Measurements from ENCODE around the gene FXYD7. TPM values are rescaled to one million over a fixed set of nuclear protein-coding genes. Genes with fewer than 3 reads are reported as not detected.
"Not testable (repeated sequence)": the region's sequence is repeated elsewhere in the genome, so short reads cannot be mapped to it uniquely, and the experiment has no call there.

The FXYD7 gene
- polyA plus RNA-seq, 1 donor (not counting 4 experiments of a cell fraction or from before 2014, with no cell fraction given), result not detected

DNA sequence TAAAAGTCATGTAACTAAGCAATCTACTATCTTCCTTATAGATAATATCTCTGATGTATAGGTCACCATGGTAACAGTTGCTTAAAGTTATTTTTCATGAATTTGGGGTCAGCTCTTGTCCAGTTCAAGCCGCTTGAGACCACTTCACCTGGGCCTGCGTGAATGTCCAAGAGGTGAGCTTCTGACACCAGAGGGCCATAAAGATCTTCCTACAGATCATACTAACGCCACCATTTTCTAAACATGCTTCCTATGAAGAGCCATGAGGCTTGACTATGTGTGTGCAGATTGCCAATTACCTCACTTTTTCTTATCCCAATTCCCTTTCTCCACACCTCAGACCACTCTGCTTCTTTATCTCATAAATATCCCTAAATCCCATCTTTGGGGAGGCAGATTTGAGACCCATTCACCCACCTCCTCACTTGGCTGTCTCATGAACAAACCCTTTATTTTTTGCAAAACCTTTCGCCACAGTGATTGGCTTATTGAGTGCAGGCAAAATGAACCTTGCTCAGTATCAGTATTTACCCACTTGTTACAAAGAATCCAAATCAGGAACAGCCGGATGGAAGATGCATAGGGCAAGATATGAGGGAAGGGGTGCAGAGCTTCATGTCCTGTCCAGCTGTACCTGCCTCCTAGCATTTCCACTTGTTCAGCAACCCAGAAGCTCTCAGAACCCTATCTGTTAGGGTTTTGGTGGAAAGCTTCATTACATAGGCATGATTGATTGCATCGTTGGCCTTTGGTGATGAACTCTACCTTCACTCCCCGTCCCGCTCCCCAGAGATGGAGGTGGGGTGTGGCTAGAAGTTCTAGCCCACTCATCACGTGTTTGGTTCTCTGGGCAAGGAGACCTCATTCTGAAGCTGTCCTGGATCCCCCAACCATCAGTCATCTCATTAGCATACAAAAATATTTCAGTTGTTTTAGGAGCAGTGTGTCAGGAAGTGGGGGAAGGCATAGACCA lies 51.2 kb downstream of the FXYD7 start:
- Histone ChIP-seq H3K9me3 (ENCODE audit: control insufficient read depth, low read depth, low read length) (no peaks in the 10 kb centered on the region), H4K20me1 (ENCODE audit: control insufficient read depth, extremely low read depth, insufficient read depth, low read length) (no peaks in the 10 kb centered on the region), H3K36me3 (ENCODE audit: control insufficient read depth in 2 of 2, extremely low read depth in 1 of 2, insufficient read depth in 2 of 2, low read length in 2 of 2) (no peaks in the 10 kb centered on the region), H3K27ac (ENCODE audit: control insufficient read depth, insufficient read depth, low read length) (no peak overlapping the region), H2AFZ (ENCODE audit: control insufficient read depth, low read length) (no peak overlapping the region), H3K9ac (ENCODE audit: control insufficient read depth, extremely low read depth, insufficient read depth, low read length) (no peak overlapping the region), H3K4me2 (ENCODE audit: control insufficient read depth, extremely low read depth, insufficient read depth, low read depth, low read length) (no peak overlapping the region), H3K27me3 (ENCODE audit: control insufficient read depth, extremely low read depth, insufficient read depth, low read length) (no peaks in the 10 kb centered on the region), H3K9me1 (ENCODE audit: control insufficient read depth, extremely low read depth, insufficient read depth, low read length) (no peaks in the 10 kb centered on the region), H3K4me1 (ENCODE audit: control insufficient read depth, extremely low read depth, insufficient read depth, low read length) (no peaks in the 10 kb centered on the region), H3K79me2 (ENCODE audit: control insufficient read depth, insufficient read depth, low read length) (no peaks in the 10 kb centered on the region), H3K4me3 (ENCODE audit: control insufficient read depth in 2 of 3, extremely low read depth in 1 of 3, insufficient read depth in 2 of 3, low read depth in 1 of 3, low read length in 3 of 3) (no peak overlapping the region)
- DNase-seq (ENCODE audit: low read depth, low spot score), result no peak
- dilution Hi-C loops (cut with MboI; ENCODE audit: extremely low pct_ligation_motif_present, low sequenced_read_pairs), result no loop called here
- TF ChIP-seq EZH2 (IDR thresholded peaks at IDR 0.05; ENCODE audit: low read length) (no peak), CTCF (optimal IDR thresholded peaks at IDR 0.05 in 1 of 3, IDR thresholded peaks at IDR 0.05 in 1 of 3, conservative IDR thresholded peaks at IDR 0.05 in 1 of 3; ENCODE audit: extremely low read depth in 1 of 3, insufficient read depth in 2 of 3, low read length in 3 of 3) (no peak)
- FAIRE-seq, result no peak

DNA sequence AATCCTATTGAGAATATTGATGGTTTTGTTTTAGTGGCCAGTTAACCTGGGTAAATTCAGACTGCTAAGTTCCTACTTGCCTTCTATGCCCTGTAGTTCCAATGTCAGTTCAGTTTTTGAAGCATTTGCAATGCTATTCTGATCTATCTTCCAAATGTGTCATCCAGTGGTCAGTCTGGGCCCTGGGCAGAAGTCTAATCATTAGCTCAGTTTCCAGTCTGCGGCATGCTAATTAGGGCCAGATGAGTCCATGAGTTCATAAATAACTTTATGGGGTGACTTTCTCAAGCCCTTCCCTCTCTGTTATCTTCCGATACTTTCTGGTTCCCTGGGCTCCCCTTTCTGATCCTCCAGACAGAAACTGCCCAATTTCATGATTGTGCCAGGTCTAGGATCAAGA lies 52.8 kb downstream of the FXYD7 start:
- FAIRE-seq, result no peak
- no peak overlapping the region for H2AFZ ChIP-seq (ENCODE audit: control insufficient read depth, low read length)
- H3K27me3 ChIP-seq (ENCODE audit: control insufficient read depth, extremely low read depth, insufficient read depth, low read length), result no peaks in the 10 kb centered on the region
- no peak overlapping the region for H3K4me3 ChIP-seq (ENCODE audit: control insufficient read depth in 2 of 3, extremely low read depth in 1 of 3, insufficient read depth in 2 of 3, low read depth in 1 of 3, low read length in 3 of 3)
- H3K9ac ChIP-seq (ENCODE audit: control insufficient read depth, extremely low read depth, insufficient read depth, low read length), result no peak overlapping the region
- H3K9me1 ChIP-seq (ENCODE audit: control insufficient read depth, extremely low read depth, insufficient read depth, low read length), result no peaks in the 10 kb centered on the region
- no peak overlapping the region for H3K4me2 ChIP-seq (ENCODE audit: control insufficient read depth, extremely low read depth, insufficient read depth, low read depth, low read length)
- no peak overlapping the region for H3K27ac ChIP-seq (ENCODE audit: control insufficient read depth, insufficient read depth, low read length)
- dilution Hi-C loops (cut with MboI; ENCODE audit: extremely low pct_ligation_motif_present, low sequenced_read_pairs), result no loop called here
- H3K9me3 ChIP-seq (ENCODE audit: control insufficient read depth, low read depth, low read length), result no peaks in the 10 kb centered on the region
- H3K4me1 ChIP-seq (ENCODE audit: control insufficient read depth, extremely low read depth, insufficient read depth, low read length), result no peaks in the 10 kb centered on the region
- H4K20me1 ChIP-seq (ENCODE audit: control insufficient read depth, extremely low read depth, insufficient read depth, low read length), result no peaks in the 10 kb centered on the region
- TF ChIP-seq CTCF (optimal IDR thresholded peaks at IDR 0.05 in 1 of 3, IDR thresholded peaks at IDR 0.05 in 1 of 3, conservative IDR thresholded peaks at IDR 0.05 in 1 of 3; ENCODE audit: extremely low read depth in 1 of 3, insufficient read depth in 2 of 3, low read length in 3 of 3) (no peak), EZH2 (IDR thresholded peaks at IDR 0.05; ENCODE audit: low read length) (no peak)
- H3K36me3 ChIP-seq (ENCODE audit: control insufficient read depth in 2 of 2, extremely low read depth in 1 of 2, insufficient read depth in 2 of 2, low read length in 2 of 2), result no peaks in the 10 kb centered on the region
- no peaks in the 10 kb centered on the region for H3K79me2 ChIP-seq (ENCODE audit: control insufficient read depth, insufficient read depth, low read length)
- no peak for DNase-seq (ENCODE audit: low read depth, low spot score)

- H3K27ac ChIP-seq (ENCODE audit: control insufficient read depth, insufficient read depth, low read length); dilution Hi-C loops (cut with MboI; ENCODE audit: extremely low pct_ligation_motif_present, low sequenced_read_pairs); H3K4me1 ChIP-seq (ENCODE audit: control insufficient read depth, extremely low read depth, insufficient read depth, low read length); H3K4me2 ChIP-seq (ENCODE audit: control insufficient read depth, extremely low read depth, insufficient read depth, low read depth, low read length); H3K9me1 ChIP-seq (ENCODE audit: control insufficient read depth, extremely low read depth, insufficient read depth, low read length); H3K27me3 ChIP-seq (ENCODE audit: control insufficient read depth, extremely low read depth, insufficient read depth, low read length); H4K20me1 ChIP-seq (ENCODE audit: control insufficient read depth, extremely low read depth, insufficient read depth, low read length); H3K9ac ChIP-seq (ENCODE audit: control insufficient read depth, extremely low read depth, insufficient read depth, low read length); H3K9me3 ChIP-seq (ENCODE audit: control insufficient read depth, low read depth, low read length); H3K36me3 ChIP-seq (ENCODE audit: control insufficient read depth in 2 of 2, extremely low read depth in 1 of 2, insufficient read depth in 2 of 2, low read length in 2 of 2); H2AFZ ChIP-seq (ENCODE audit: control insufficient read depth, low read length); H3K79me2 ChIP-seq (ENCODE audit: control insufficient read depth, insufficient read depth, low read length); H3K4me3 ChIP-seq (ENCODE audit: control insufficient read depth in 2 of 3, extremely low read depth in 1 of 3, insufficient read depth in 2 of 3, low read depth in 1 of 3, low read length in 3 of 3): not testable (repeated sequence)
- peak; percentile 20 for FAIRE-seq
- peak; percentile 13 for DNase-seq (ENCODE audit: low read depth, low spot score)
Observed at GRCh38 chr19:35196861-35197260, 53.8 kb downstream of the FXYD7 start.
